T-helper 1 cell (primary cell): ENCODE data around the gene KIAA0513.

Source experiments
- DNase-seq, 5 donors: peaks; one replicate each; pipeline ENCODE4 v3.0.0-alpha.2; 2012 to 2020

Gene KIAA0513

GRCh38 chr16:85138073-85138824 lies 110.7 kb downstream of the KIAA0513 start:
- no peak for DNase-seq

GRCh38 chr16:85138825-85139627 lies 111.4 kb downstream of the KIAA0513 start:
- DNase-seq = no peak

- DNase-seq = no peak
These were observed 112.3 kb downstream of the KIAA0513 start for GRCh38 chr16:85139881-85140339.

GRCh38 chr16:85140455-85141012 lies 112.9 kb downstream of the KIAA0513 start:
- no peak for DNase-seq

DNA sequence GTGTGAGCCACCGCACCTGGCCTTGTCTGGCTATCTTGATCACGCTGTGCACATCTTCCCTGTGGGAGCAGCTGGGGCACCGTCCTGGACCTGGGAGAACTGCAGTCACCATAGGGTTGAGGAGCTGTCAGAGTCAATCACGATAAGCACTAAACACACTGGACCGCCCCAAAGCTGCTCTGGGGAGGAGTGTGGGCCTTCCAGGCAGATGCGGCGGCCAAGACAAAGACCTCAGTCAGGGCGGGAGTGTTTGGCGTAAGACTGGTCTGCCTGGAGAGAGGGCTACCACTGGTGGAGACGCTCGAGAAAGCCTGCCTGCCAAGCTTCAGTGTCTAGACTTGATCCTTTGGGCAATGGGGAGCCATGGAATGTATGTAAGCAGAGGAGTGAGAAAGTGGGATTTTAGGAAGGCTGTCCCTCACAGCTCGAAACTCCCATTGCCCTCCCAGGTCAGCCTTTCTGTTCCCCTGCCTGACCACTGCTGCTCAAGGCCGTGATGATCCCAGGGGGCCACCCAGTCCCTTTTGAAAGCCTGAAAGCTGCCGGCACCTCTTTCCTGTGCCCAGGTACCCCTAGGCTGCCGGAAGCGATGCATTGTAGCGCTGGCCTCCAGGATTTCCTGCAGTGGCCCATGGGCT lies 114.0 kb downstream of the KIAA0513 start:
- DNase-seq = no peak

- no peak for DNase-seq
These were observed 114.5 kb downstream of the KIAA0513 start for GRCh38 chr16:85142129-85142513.

- DNase-seq = no peak
These were observed 115.2 kb downstream of the KIAA0513 start for GRCh38 chr16:85142771-85143211.
